Lung (tissue), 12 donors: ENCODE results near the gene DENND2A. TPM values are rescaled to one million over a fixed set of nuclear protein-coding genes. Genes with fewer than 3 reads are reported as not detected.
A peak's percentile ranks its signal among the peaks of the same experiment; 100 is the strongest.

Source experiments
- ATAC-seq: fragments of 200-7000 bp; cut with Tn5 transposase; one replicate; pipeline ENCODE4 v1.9.1; 2020; ENCODE audit warnings: moderate number of reproducible peaks; ENCODE audit not compliant: insufficient read depth, low FRiP score
- DNase-seq, 3 donors: peaks; one replicate each; pipeline ENCODE4 v3.0.0-alpha.2; 2013 to 2017
- H3K27ac ChIP-seq, 2 donors: one replicate each; pipeline ENCODE4 v1.5.1; 2013; ENCODE audit warnings: mild to moderate bottlenecking in 2 of 2, moderate library complexity in 2 of 2, control low read depth in 1 of 2, inconsistent platforms in 1 of 2, low read depth in 1 of 2, low read length in 1 of 2
- H3K27me3 ChIP-seq, 3 donors: one replicate each; pipeline ENCODE4 v1.5.1; 2013; ENCODE audit warnings: low read length in 2 of 3; ENCODE audit not compliant: control insufficient read depth in 3 of 3, insufficient read depth in 3 of 3
- H3K36me3 ChIP-seq, 4 donors: one replicate each; pipeline ENCODE4 v1.5.1; 2013; ENCODE audit warnings: low read length in 4 of 4, mild to moderate bottlenecking in 1 of 4, moderate library complexity in 1 of 4; ENCODE audit not compliant: control insufficient read depth in 4 of 4, insufficient read depth in 4 of 4
- H3K4me1 ChIP-seq, 5 donors: one replicate each; pipeline ENCODE4 v1.5.1; 2013; ENCODE audit warnings: low read length in 5 of 5, mild to moderate bottlenecking in 2 of 5, moderate library complexity in 1 of 5; ENCODE audit not compliant: control insufficient read depth in 5 of 5, insufficient read depth in 5 of 5
- H3K4me3 ChIP-seq: one replicate; pipeline ENCODE4 v1.5.1; 2013; ENCODE audit warnings: mild to moderate bottlenecking, control low read depth, moderate library complexity
- H3K9ac ChIP-seq, 2 donors: one replicate each; pipeline ENCODE4 v1.5.1; 2013; ENCODE audit warnings: low read length in 2 of 2, control low read depth in 1 of 2; ENCODE audit not compliant: insufficient read depth in 1 of 2
- H3K9me3 ChIP-seq, 4 donors: one replicate each; pipeline ENCODE4 v1.5.1; 2013; ENCODE audit warnings: low read length in 3 of 4, mild to moderate bottlenecking in 1 of 4, moderate library complexity in 1 of 4; ENCODE audit not compliant: control insufficient read depth in 4 of 4, insufficient read depth in 3 of 4
- WGBS, 2 donors: extraction: QIAGEN DNeasy Blood & Tissue Kit; methylation state at CpG; one replicate each; pipeline ENCODE4 v1.1.7; 2013; 5-methylcytosine and 5-hydroxymethylcytosine counted together
- polyA plus RNA-seq, 2 donors: library from polyadenylated mRNA; stranded (reverse); fragments of 200-250 nt; gene quantifications; one replicate each; pipeline ENCODE4 v1.2.1, GENCODE V29; 2013
- total RNA-seq, 2 donors: library from RNA; depleted of rRNA in 1 of 2; stranded (reverse); fragments of >200 nt in 1 of 2; gene quantifications; one replicate each; pipeline ENCODE4 v1.2.1, GENCODE V29; 2014 to 2021
- TF ChIP-seq, protein P1 (sequence below): IDR thresholded peaks from 2 replicates; pipeline ENCODE4 v1.5.1; 2012; ENCODE audit warnings: mild to moderate bottlenecking; ENCODE audit errors: control extremely low read depth, extremely low read depth
- donor health status: control.
- donor health status: control.
- donor health status: Bipolar disorder and iron deficiency.
- donor health status: healthy.
- donor health status: DM: yes; HTN: yes; CAD: no.

Gene DENND2A
- total and polyA plus RNA-seq, 4 donors: 4.1 to 32.4 (median 9.7) TPM

- H3K4me3 ChIP-seq: no peak overlapping the region
- ATAC-seq (no peak), DNase-seq (peak in 1 of 3 donors; percentile 42)
- peaks cover 8 to 43% (median 21%) of the 10 kb centered on the region in 5 donors for H3K4me1 ChIP-seq
- H3K36me3 ChIP-seq: no peaks in the 10 kb centered on the region
- TF ChIP-seq, protein P1, sequence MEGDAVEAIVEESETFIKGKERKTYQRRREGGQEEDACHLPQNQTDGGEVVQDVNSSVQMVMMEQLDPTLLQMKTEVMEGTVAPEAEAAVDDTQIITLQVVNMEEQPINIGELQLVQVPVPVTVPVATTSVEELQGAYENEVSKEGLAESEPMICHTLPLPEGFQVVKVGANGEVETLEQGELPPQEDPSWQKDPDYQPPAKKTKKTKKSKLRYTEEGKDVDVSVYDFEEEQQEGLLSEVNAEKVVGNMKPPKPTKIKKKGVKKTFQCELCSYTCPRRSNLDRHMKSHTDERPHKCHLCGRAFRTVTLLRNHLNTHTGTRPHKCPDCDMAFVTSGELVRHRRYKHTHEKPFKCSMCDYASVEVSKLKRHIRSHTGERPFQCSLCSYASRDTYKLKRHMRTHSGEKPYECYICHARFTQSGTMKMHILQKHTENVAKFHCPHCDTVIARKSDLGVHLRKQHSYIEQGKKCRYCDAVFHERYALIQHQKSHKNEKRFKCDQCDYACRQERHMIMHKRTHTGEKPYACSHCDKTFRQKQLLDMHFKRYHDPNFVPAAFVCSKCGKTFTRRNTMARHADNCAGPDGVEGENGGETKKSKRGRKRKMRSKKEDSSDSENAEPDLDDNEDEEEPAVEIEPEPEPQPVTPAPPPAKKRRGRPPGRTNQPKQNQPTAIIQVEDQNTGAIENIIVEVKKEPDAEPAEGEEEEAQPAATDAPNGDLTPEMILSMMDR: no peak
- no peaks in the 10 kb centered on the region for H3K9me3 ChIP-seq
- peak overlapping the region; percentile 35 to 45 for H3K27ac ChIP-seq
- H3K27me3 ChIP-seq: no peaks in the 10 kb centered on the region
- WGBS, 2 donors: 36 to 69% methylated on average over 5 of the region's 5 CpGs
- peak overlapping the region in 1 of 2 donors; percentile 62 for H3K9ac ChIP-seq
These were observed 5.3 kb downstream of the DENND2A start for GRCh38 chr7:140635345-140635744.

GRCh38 chr7:140631602-140632001 lies 9.0 kb downstream of the DENND2A start:
- no peak overlapping the region for H3K9ac ChIP-seq
- ATAC-seq (no peak), DNase-seq (no peak)
- no peaks in the 10 kb centered on the region for H3K27me3 ChIP-seq
- peaks cover 4 to 20% (median 8%) of the 10 kb centered on the region in 5 donors for H3K4me1 ChIP-seq
- H3K27ac ChIP-seq: peak overlapping the region in 1 of 2 donors; percentile 49
- H3K4me3 ChIP-seq: no peak overlapping the region
- 80 to 91% methylated on average over 7 of the region's 7 CpGs for WGBS, 2 donors
- no peaks in the 10 kb centered on the region for H3K9me3 ChIP-seq
- TF ChIP-seq, protein P1: no peak
- H3K36me3 ChIP-seq: no peaks in the 10 kb centered on the region

GRCh38 chr7:140631021-140631420 lies 9.6 kb downstream of the DENND2A start:
- 66 to 71% methylated on average over 6 of the region's 6 CpGs for WGBS, 2 donors
- TF ChIP-seq, protein P1: no peak
- no peak overlapping the region for H3K9ac ChIP-seq
- no peak overlapping the region for H3K4me3 ChIP-seq
- no peaks in the 10 kb centered on the region for H3K27me3 ChIP-seq
- ATAC-seq (no peak), DNase-seq (no peak)
- no peaks in the 10 kb centered on the region for H3K9me3 ChIP-seq
- no peak overlapping the region for H3K27ac ChIP-seq
- H3K4me1 ChIP-seq: peaks cover 4 to 23% (median 13%) of the 10 kb centered on the region in 5 donors
- H3K36me3 ChIP-seq: no peaks in the 10 kb centered on the region
